ENCODE results near the gene ZNF587B. TPM values are rescaled to one million over a fixed set of nuclear protein-coding genes. Genes with fewer than 3 reads are reported as not detected.
"Not testable (repeated sequence)": the region's sequence is repeated elsewhere in the genome, so short reads cannot be mapped to it uniquely, and the experiment has no call there.

The ZNF587B gene
- total RNA-seq, 2 donors from 2014 or later = 13.0 to 22.4 TPM

GRCh38 chr19:57815247-57816075, 14.6 kb upstream of the ZNF587B start:
- intact Hi-C loops (cut with DNase I, micrococcal nuclease) = no loop called here
- DNase-seq (no peak), ATAC-seq (no peak)

- ATAC-seq = no peak
- intact Hi-C loops (cut with DNase I, micrococcal nuclease) = no loop called here
- DNase-seq = no peak
Measured at GRCh38 chr19:57816652-57817051, 13.4 kb upstream of the ZNF587B start.

GRCh38 chr19:57817976-57818375, 12.1 kb upstream of the ZNF587B start:
- ATAC-seq (no peak), DNase-seq (no peak)
- intact Hi-C loops (cut with DNase I, micrococcal nuclease) = no loop called here

GRCh38 chr19:57818378-57818777, 11.7 kb upstream of the ZNF587B start:
- no peak for DNase-seq
- ATAC-seq = no peak
- intact Hi-C loops (cut with DNase I, micrococcal nuclease) = no loop called here

GRCh38 chr19:57819475-57820148, 10.5 kb upstream of the ZNF587B start:
- intact Hi-C loops (cut with DNase I, micrococcal nuclease) = no loop called here

GRCh38 chr19:57820599-57820998, 9.5 kb upstream of the ZNF587B start:
- no peak for ATAC-seq
- no peak for DNase-seq

More at GRCh38 chr19:57819475-57820148, 10.5 kb upstream of the ZNF587B start:
- ATAC-seq (peak; percentile 78), DNase-seq (peak; percentile 84 to 89)

GRCh38 chr19:57821095-57821494, 9.0 kb upstream of the ZNF587B start:
- ATAC-seq; DNase-seq; intact Hi-C loops (cut with DNase I, micrococcal nuclease): not testable (repeated sequence)

More at GRCh38 chr19:57820599-57820998, 9.5 kb upstream of the ZNF587B start:
- intact Hi-C loops (cut with DNase I, micrococcal nuclease) = no loop called here

- peak; percentile 52 for ATAC-seq
- intact Hi-C loops (cut with DNase I, micrococcal nuclease); DNase-seq: not testable (repeated sequence)
Measured at GRCh38 chr19:57821501-57821900, 8.6 kb upstream of the ZNF587B start.

GRCh38 chr19:57823155-57823554, 6.9 kb upstream of the ZNF587B start:
- ATAC-seq; DNase-seq; intact Hi-C loops (cut with DNase I, micrococcal nuclease): not testable (repeated sequence)

- DNase-seq; intact Hi-C loops (cut with DNase I, micrococcal nuclease); ATAC-seq: not testable (repeated sequence)
Measured at GRCh38 chr19:57823608-57824007, 6.5 kb upstream of the ZNF587B start.

GRCh38 chr19:57825511-57825910, 4.6 kb upstream of the ZNF587B start:
- intact Hi-C loops (cut with DNase I, micrococcal nuclease) = no loop called here
- ATAC-seq (no peak), DNase-seq (no peak)

- DNase-seq (no peak), ATAC-seq (no peak)
- intact Hi-C loops (cut with DNase I, micrococcal nuclease) = no loop called here
Measured at GRCh38 chr19:57829316-57829715, 783 bp upstream of the ZNF587B start.

- ATAC-seq; intact Hi-C loops (cut with DNase I, micrococcal nuclease): not testable (repeated sequence)
Measured at GRCh38 chr19:57836991-57837390, 6.9 kb downstream of the ZNF587B start.

GRCh38 chr19:57838622-57839191, 8.6 kb downstream of the ZNF587B start:
- not testable (repeated sequence) for ATAC-seq

More at GRCh38 chr19:57836991-57837390, 6.9 kb downstream of the ZNF587B start:
- not testable (repeated sequence) for DNase-seq

GRCh38 chr19:57841122-57841763, 11.1 kb downstream of the ZNF587B start:
- intact Hi-C loops (cut with DNase I, micrococcal nuclease) = no loop called here
- ATAC-seq (no peak), DNase-seq (no peak)

More at GRCh38 chr19:57838622-57839191, 8.6 kb downstream of the ZNF587B start:
- intact Hi-C loops (cut with DNase I, micrococcal nuclease); DNase-seq: not testable (repeated sequence)

GRCh38 chr19:57847164-57847563, 17.1 kb downstream of the ZNF587B start:
- intact Hi-C loops (cut with DNase I, micrococcal nuclease); DNase-seq; ATAC-seq: not testable (repeated sequence)

- ATAC-seq; DNase-seq; intact Hi-C loops (cut with DNase I, micrococcal nuclease): not testable (repeated sequence)
Measured at GRCh38 chr19:57849162-57849665, 19.1 kb downstream of the ZNF587B start.

- intact Hi-C loops (cut with DNase I, micrococcal nuclease) = not testable (repeated sequence)
- ATAC-seq (peak; percentile 88), DNase-seq (peak; percentile 78 to 81)
Measured at GRCh38 chr19:57849666-57850473, 19.8 kb downstream of the ZNF587B start, which contains the start of gene ZNF587. ZNF587 (plus strand) TSS chr19:57849859; CDS start chr19:57850039, 180 bp downstream.
